HG03108 (cell line): ENCODE data around the gene HAUS5.
"Not testable (repeated sequence)": the region's sequence is repeated elsewhere in the genome, so short reads cannot be mapped to it uniquely, and the experiment has no call there.

Experiments used
- ATAC-seq: cut with Tn5 transposase; IDR thresholded peaks from one replicate; pipeline ENCODE4 v1.9.1; 2021; ENCODE audit warnings: moderate library complexity; ENCODE audit not compliant: unreplicated experiment

Gene HAUS5

GRCh38 chr19:35607170-35607569, 5.4 kb upstream of the HAUS5 start:
- ATAC-seq: not testable (repeated sequence)

- no peak for ATAC-seq
Measured at GRCh38 chr19:35607661-35608060, 4.9 kb upstream of the HAUS5 start.

- ATAC-seq: no peak
Measured at GRCh38 chr19:35608251-35608650, 4.3 kb upstream of the HAUS5 start.

- peak; percentile 46 for ATAC-seq
Measured at GRCh38 chr19:35609851-35610353, 2.6 kb upstream of the HAUS5 start.

- ATAC-seq: no peak
Measured at GRCh38 chr19:35612224-35612558, 344 bp upstream of the HAUS5 start.

- ATAC-seq: no peak
Measured at GRCh38 chr19:35613574-35613973, 1.0 kb downstream of the HAUS5 start.

GRCh38 chr19:35615036-35615435, 2.5 kb downstream of the HAUS5 start:
- ATAC-seq: no peak

- no peak for ATAC-seq
Measured at GRCh38 chr19:35618857-35619256, 6.3 kb downstream of the HAUS5 start.

GRCh38 chr19:35619290-35619923, 6.9 kb downstream of the HAUS5 start:
- no peak for ATAC-seq

GRCh38 chr19:35620001-35620400, 7.5 kb downstream of the HAUS5 start:
- no peak for ATAC-seq

GRCh38 chr19:35621708-35622107, 9.2 kb downstream of the HAUS5 start:
- ATAC-seq: no peak

- no peak for ATAC-seq
Measured at GRCh38 chr19:35622750-35623149, 10.2 kb downstream of the HAUS5 start.

GRCh38 chr19:35623327-35624010, 10.9 kb downstream of the HAUS5 start:
- no peak for ATAC-seq

GRCh38 chr19:35628264-35628564, 15.7 kb downstream of the HAUS5 start:
- no peak for ATAC-seq

- peak; percentile 97 for ATAC-seq
Measured at GRCh38 chr19:35628565-35629331, 16.2 kb downstream of the HAUS5 start, which contains the start of gene RBM42. TSS of gene RBM42 (plus strand) at chr19:35629036. CDS start at chr19:35629154, 118 bp downstream.

GRCh38 chr19:35629332-35629633, 16.7 kb downstream of the HAUS5 start:
- ATAC-seq: no peak

GRCh38 chr19:35633727-35634440, 21.3 kb downstream of the HAUS5 start:
- no peak for ATAC-seq

- no peak for ATAC-seq
Measured at GRCh38 chr19:35636651-35637050, 24.1 kb downstream of the HAUS5 start.

- ATAC-seq: no peak
Measured at GRCh38 chr19:35637165-35637564, 24.6 kb downstream of the HAUS5 start.

- ATAC-seq: no peak
Measured at GRCh38 chr19:35639321-35639639, 26.7 kb downstream of the HAUS5 start.

- no peak for ATAC-seq
Measured at GRCh38 chr19:35639863-35640262, 27.3 kb downstream of the HAUS5 start.
